Loucy (cell line): ENCODE results near the gene TRIM58.

ENCODE experiments used
- H2AFZ ChIP-seq: fragments of 200-600 bp; sonication (generic); 2 replicates; pipeline ENCODE4 v1.6.0; 2016; ENCODE audit warnings: antibody characterized with exemption, mild to moderate bottlenecking, low read length, moderate library complexity
- H3F3A ChIP-seq: fragments of 200-600 bp; 2 replicates; pipeline ENCODE4 v1.6.0; 2016; ENCODE audit warnings: antibody characterized with exemption, low read depth, mild to moderate bottlenecking
- H3K27me3 ChIP-seq: fragments of 200-600 bp; sonication (generic); 2 replicates; pipeline ENCODE4 v1.6.1; 2014; ENCODE audit warnings: low read length, mild to moderate bottlenecking; ENCODE audit not compliant: insufficient read depth, poor library complexity, severe bottlenecking
- H3K36me3 ChIP-seq: fragments of 200-600 bp; sonication (generic); 2 replicates; pipeline ENCODE4 v1.6.1; 2016; ENCODE audit warnings: low read length; ENCODE audit not compliant: insufficient read depth
- H3K4me1 ChIP-seq: fragments of 200-600 bp; sonication (generic); 2 replicates; pipeline ENCODE4 v1.5.1; 2014; ENCODE audit warnings: low read length, mild to moderate bottlenecking; ENCODE audit not compliant: insufficient read depth, poor library complexity, severe bottlenecking
- H3K4me2 ChIP-seq: fragments of 200-600 bp; sonication (generic); 2 replicates; pipeline ENCODE4 v1.6.0; 2014; ENCODE audit warnings: antibody characterized with exemption, low read length, low read depth, mild to moderate bottlenecking; ENCODE audit not compliant: poor library complexity, severe bottlenecking
- H3K4me3 ChIP-seq: fragments of 200-600 bp; sonication (generic); 2 replicates; pipeline ENCODE4 v1.5.1; 2014; ENCODE audit warnings: low read length, mild to moderate bottlenecking, mixed read lengths; ENCODE audit not compliant: poor library complexity, severe bottlenecking
- H3K79me2 ChIP-seq: fragments of 200-600 bp; sonication (generic); 2 replicates; pipeline ENCODE4 v1.6.1; 2014; ENCODE audit warnings: low read length; ENCODE audit not compliant: insufficient read depth
- H3K9ac ChIP-seq: fragments of 200-600 bp; sonication (generic); 2 replicates; pipeline ENCODE4 v1.6.0; 2014; ENCODE audit warnings: mild to moderate bottlenecking, low read depth, low read length, moderate library complexity; ENCODE audit not compliant: poor library complexity, severe bottlenecking
- H3K9me2 ChIP-seq: fragments of 200-600 bp; sonication (generic); replicated peaks from 2 replicates; pipeline ENCODE4 v1.6.1; 2016; ENCODE audit warnings: low read depth, low read length, mixed read lengths
- H3K9me3 ChIP-seq: fragments of 200-600 bp; sonication (generic); 2 replicates; pipeline ENCODE4 v1.6.1; 2014; ENCODE audit warnings: mild to moderate bottlenecking, antibody characterized with exemption, low read length, low read depth; ENCODE audit not compliant: insufficient read depth
- H4K20me1 ChIP-seq: fragments of 200-600 bp; sonication (generic); 2 replicates; pipeline ENCODE4 v1.6.0; 2014; ENCODE audit warnings: antibody characterized with exemption, low read length, mild to moderate bottlenecking; ENCODE audit not compliant: insufficient read depth, poor library complexity, severe bottlenecking
- EZH2phosphoT487 ChIP-seq: fragments of 200-600 bp; IDR thresholded peaks from 2 replicates; pipeline ENCODE4 v1.6.1; 2018; ENCODE audit warnings: antibody characterized with exemption, mild to moderate bottlenecking, moderate library complexity, borderline replicate concordance
- TF ChIP-seq, protein P1 (sequence below): fragments of 200-600 bp; sonication (generic); conservative IDR thresholded peaks from 2 replicates; pipeline ENCODE4 v1.5.1; 2014; ENCODE audit warnings: mild to moderate bottlenecking, antibody characterized with exemption, low read length

TRIM58 gene

DNA sequence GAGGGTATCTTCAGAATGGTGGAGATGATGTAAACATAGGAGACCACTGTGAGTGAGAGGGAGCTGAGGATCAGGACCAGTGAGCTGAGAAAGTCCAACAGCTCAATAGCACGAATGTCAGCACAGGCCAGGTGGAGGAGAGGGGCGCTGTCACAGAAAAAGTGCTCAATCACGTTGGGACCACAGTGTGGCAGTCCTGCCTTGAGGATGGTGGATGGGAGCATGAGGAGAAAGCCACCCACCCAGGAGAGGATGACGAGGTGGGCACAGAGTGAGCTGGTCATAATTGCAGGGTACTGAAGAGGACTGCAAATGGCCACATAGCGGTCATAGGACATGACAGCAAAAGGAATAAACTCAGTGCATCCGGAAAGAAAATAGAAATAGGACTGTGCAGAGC is 23.4 kb upstream of the TRIM58 start:
- Histone ChIP-seq H3K4me3 (no peak overlapping the region), H3F3A (no peaks in the 10 kb centered on the region), H3K27me3 (no peaks in the 10 kb centered on the region), H3K79me2 (no peaks in the 10 kb centered on the region), H3K36me3 (no peaks in the 10 kb centered on the region), H2AFZ (no peak overlapping the region), H3K9me2 (no peaks in the 10 kb centered on the region), H3K9ac (no peak overlapping the region), H3K9me3 (no peaks in the 10 kb centered on the region), H3K4me2 (no peak overlapping the region), H3K4me1 (no peaks in the 10 kb centered on the region), H4K20me1 (no peaks in the 10 kb centered on the region)
- TF ChIP-seq, protein P1, sequence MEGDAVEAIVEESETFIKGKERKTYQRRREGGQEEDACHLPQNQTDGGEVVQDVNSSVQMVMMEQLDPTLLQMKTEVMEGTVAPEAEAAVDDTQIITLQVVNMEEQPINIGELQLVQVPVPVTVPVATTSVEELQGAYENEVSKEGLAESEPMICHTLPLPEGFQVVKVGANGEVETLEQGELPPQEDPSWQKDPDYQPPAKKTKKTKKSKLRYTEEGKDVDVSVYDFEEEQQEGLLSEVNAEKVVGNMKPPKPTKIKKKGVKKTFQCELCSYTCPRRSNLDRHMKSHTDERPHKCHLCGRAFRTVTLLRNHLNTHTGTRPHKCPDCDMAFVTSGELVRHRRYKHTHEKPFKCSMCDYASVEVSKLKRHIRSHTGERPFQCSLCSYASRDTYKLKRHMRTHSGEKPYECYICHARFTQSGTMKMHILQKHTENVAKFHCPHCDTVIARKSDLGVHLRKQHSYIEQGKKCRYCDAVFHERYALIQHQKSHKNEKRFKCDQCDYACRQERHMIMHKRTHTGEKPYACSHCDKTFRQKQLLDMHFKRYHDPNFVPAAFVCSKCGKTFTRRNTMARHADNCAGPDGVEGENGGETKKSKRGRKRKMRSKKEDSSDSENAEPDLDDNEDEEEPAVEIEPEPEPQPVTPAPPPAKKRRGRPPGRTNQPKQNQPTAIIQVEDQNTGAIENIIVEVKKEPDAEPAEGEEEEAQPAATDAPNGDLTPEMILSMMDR: no peak
- TF ChIP-seq EZH2phosphoT487: no peak

DNA sequence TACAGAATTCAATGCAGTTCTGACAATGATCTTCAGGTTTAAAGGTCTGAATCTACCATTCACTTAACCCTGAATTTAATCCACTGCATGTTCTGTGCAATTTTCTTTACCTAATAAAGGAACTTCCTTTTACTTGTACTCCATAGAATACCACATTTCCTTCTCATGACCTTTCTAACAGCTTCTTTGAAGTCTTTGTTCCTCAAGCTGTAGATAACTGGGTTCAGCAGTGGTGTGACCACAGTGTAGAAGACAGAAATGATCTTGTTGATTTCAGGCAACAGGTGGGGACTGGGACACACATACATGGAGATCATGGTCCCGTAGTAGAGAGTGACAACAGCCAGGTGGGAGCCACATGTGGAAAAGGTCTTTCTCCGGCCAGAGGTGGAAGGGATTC is 16.2 kb upstream of the TRIM58 start:
- Histone ChIP-seq H3K4me3 (no peak overlapping the region), H3K9me2 (no peaks in the 10 kb centered on the region), H3K4me1 (no peaks in the 10 kb centered on the region), H2AFZ (no peak overlapping the region), H3K36me3 (no peaks in the 10 kb centered on the region), H3K79me2 (no peaks in the 10 kb centered on the region), H3K27me3 (no peaks in the 10 kb centered on the region), H3F3A (no peaks in the 10 kb centered on the region), H3K9ac (no peak overlapping the region), H3K9me3 (no peaks in the 10 kb centered on the region), H4K20me1 (no peaks in the 10 kb centered on the region), H3K4me2 (no peak overlapping the region)
- no peak for TF ChIP-seq EZH2phosphoT487
- TF ChIP-seq, protein P1: no peak

DNA sequence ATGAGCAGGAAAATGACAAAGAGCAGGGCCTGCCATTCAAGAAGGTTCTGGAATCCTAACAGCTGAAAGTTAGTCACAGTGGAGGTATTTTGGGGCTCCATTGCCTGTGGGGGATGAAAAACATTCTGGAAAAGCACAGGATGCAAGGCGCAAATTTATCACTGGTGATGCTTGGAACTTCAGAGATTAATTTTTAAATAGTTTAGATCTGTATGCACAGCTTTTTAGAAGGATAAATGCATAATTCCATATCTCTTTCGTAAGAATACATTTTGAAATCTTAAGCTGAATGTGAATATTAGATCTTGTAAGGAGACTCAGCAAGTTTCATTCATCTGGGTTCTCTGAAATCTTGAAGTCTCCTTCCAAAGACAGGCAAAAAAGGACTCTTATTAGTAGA is 15.2 kb upstream of the TRIM58 start, which contains the start of gene OR11L1:
TSS of gene OR11L1 (minus strand) at position 101 of the 400 bp plus-strand sequence. CDS start at position 101, 0 bp downstream.
- H3F3A ChIP-seq: no peaks in the 10 kb centered on the region
- H3K4me2 ChIP-seq: no peak within 1 kb of the TSS
- H4K20me1 ChIP-seq: no peaks in the 10 kb centered on the region
- no peaks in the 10 kb centered on the region for H3K4me1 ChIP-seq
- no peaks in the 10 kb centered on the region for H3K79me2 ChIP-seq
- H2AFZ ChIP-seq: no peak within 1 kb of the TSS
- H3K9ac ChIP-seq: no peak within 1 kb of the TSS
- H3K9me3 ChIP-seq: no peaks in the 10 kb centered on the region
- H3K9me2 ChIP-seq: no peaks in the 10 kb centered on the region
- H3K36me3 ChIP-seq: no peaks in the 10 kb centered on the region
- no peaks in the 10 kb centered on the region for H3K27me3 ChIP-seq
- no peak within 1 kb of the TSS for H3K4me3 ChIP-seq
- no peak for TF ChIP-seq EZH2phosphoT487

DNA sequence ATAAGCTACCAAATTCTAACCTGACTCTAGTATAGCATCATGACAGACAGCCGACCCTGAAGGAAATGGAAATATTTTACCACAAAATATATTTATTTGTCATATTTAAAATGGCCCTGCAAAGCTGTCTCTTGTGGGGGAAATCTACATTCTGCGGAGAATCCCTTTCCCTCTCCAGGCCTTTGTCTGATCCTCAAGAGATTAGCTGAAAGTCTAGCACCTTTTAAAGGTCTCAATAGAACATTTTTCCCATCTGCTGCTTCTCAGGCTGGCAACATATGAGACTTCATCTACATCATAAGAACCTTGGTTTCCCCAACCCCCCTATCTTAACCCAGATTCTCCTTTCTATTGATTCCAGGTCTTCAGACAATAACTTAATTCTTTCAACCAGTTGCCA is 13.6 kb upstream of the TRIM58 start:
- Histone ChIP-seq H3K4me3 (no peak overlapping the region), H3K9ac (no peak overlapping the region), H3K4me2 (no peak overlapping the region), H3K9me3 (no peaks in the 10 kb centered on the region), H3K4me1 (no peaks in the 10 kb centered on the region), H2AFZ (no peak overlapping the region), H3K79me2 (no peaks in the 10 kb centered on the region), H3F3A (no peaks in the 10 kb centered on the region), H3K9me2 (no peaks in the 10 kb centered on the region), H4K20me1 (no peaks in the 10 kb centered on the region), H3K27me3 (no peaks in the 10 kb centered on the region), H3K36me3 (no peaks in the 10 kb centered on the region)
- TF ChIP-seq, protein P1: no peak
- TF ChIP-seq EZH2phosphoT487: no peak
